AG10803 (cell line): ENCODE measurements around the gene ACOD1.
A peak's percentile ranks its signal among the peaks of the same experiment; 100 is the strongest.

Experiments used
- DNase-seq: peaks from one replicate; pipeline ENCODE4 v3.0.0; 2010; ENCODE audit warnings: low read depth
- H3K4me3 ChIP-seq: 2 replicates; pipeline ENCODE4 v1.5.1; 2011; ENCODE audit warnings: mild to moderate bottlenecking, low read length, control low read depth
- CTCF ChIP-seq: conservative IDR thresholded peaks from 2 replicates; pipeline ENCODE4 v1.5.1; 2011; ENCODE audit warnings: mild to moderate bottlenecking, low read length, control low read depth, inconsistent platforms

The ACOD1 gene

GRCh38 chr13:76983676-76984075 lies 35.4 kb downstream of the ACOD1 start:
- no peak for DNase-seq
- H3K4me3 ChIP-seq: no peak overlapping the region
- TF ChIP-seq CTCF: no peak

- TF ChIP-seq CTCF: no peak
- peak overlapping the region; percentile 90 for H3K4me3 ChIP-seq
- DNase-seq: no peak
Measured at GRCh38 chr13:76991432-76991795, 43.1 kb downstream of the ACOD1 start.

GRCh38 chr13:76991796-76992547 lies 43.7 kb downstream of the ACOD1 start, which contains the start of gene CLN5:
Gene CLN5, plus strand, starts transcription at chr13:76992081. Its CDS starts 18 bp downstream, at chr13:76992099.
- TF ChIP-seq CTCF: no peak
- H3K4me3 ChIP-seq: peak within 1 kb of the TSS; percentile 90
- DNase-seq: peak; percentile 92

GRCh38 chr13:76992548-76993001 lies 44.3 kb downstream of the ACOD1 start:
- DNase-seq: peak; percentile 26
- no peak for TF ChIP-seq CTCF
- peak overlapping the region; percentile 90 for H3K4me3 ChIP-seq

GRCh38 chr13:76993021-76993420 lies 44.7 kb downstream of the ACOD1 start:
- peak overlapping the region; percentile 90 for H3K4me3 ChIP-seq
- peak; percentile 32 for DNase-seq
- no peak for TF ChIP-seq CTCF

- no peak for TF ChIP-seq CTCF
- H3K4me3 ChIP-seq: no peak overlapping the region
- no peak for DNase-seq
Measured at GRCh38 chr13:76993473-76993872, 45.2 kb downstream of the ACOD1 start.

- DNase-seq: no peak
- H3K4me3 ChIP-seq: no peak overlapping the region
- no peak for TF ChIP-seq CTCF
Measured at GRCh38 chr13:76994281-76994680, 46.0 kb downstream of the ACOD1 start.
